CD4-positive, alpha-beta T cell treated with Interleukin-6 at 100 ng/mL for 8 hours (primary cell): ENCODE data around the gene NEGR1.

Experiments
- DNase-seq: peaks from one replicate; pipeline ENCODE4 v3.0.0-alpha.2; 2020; ENCODE audit warnings: mixed read lengths, low spot score

NEGR1 gene

GRCh38 chr1:71625004-71625403 is 657.3 kb downstream of the NEGR1 start:
- DNase-seq, result no peak

GRCh38 chr1:71623888-71624287 is 658.5 kb downstream of the NEGR1 start:
- DNase-seq, result no peak

GRCh38 chr1:71621785-71622184 is 660.6 kb downstream of the NEGR1 start:
- DNase-seq, result no peak

- no peak for DNase-seq
Observed at GRCh38 chr1:71618766-71619530, 663.4 kb downstream of the NEGR1 start.

GRCh38 chr1:71618191-71618590 is 664.1 kb downstream of the NEGR1 start:
- no peak for DNase-seq

- no peak for DNase-seq
Observed at GRCh38 chr1:71610476-71610875, 671.9 kb downstream of the NEGR1 start.

- no peak for DNase-seq
Observed at GRCh38 chr1:71603044-71603776, 679.1 kb downstream of the NEGR1 start.

GRCh38 chr1:71600023-71600422 is 682.3 kb downstream of the NEGR1 start:
- DNase-seq, result no peak

- no peak for DNase-seq
Observed at GRCh38 chr1:71599306-71599705, 683.0 kb downstream of the NEGR1 start.

GRCh38 chr1:71593523-71593922 is 688.8 kb downstream of the NEGR1 start:
- no peak for DNase-seq

GRCh38 chr1:71592646-71593274 is 689.6 kb downstream of the NEGR1 start:
- no peak for DNase-seq

- DNase-seq, result no peak
Observed at GRCh38 chr1:71589005-71589404, 693.3 kb downstream of the NEGR1 start.

GRCh38 chr1:71587961-71588360 is 694.4 kb downstream of the NEGR1 start:
- DNase-seq, result no peak

GRCh38 chr1:71586030-71586429 is 696.3 kb downstream of the NEGR1 start:
- no peak for DNase-seq

- no peak for DNase-seq
Observed at GRCh38 chr1:71583756-71584155, 698.6 kb downstream of the NEGR1 start.

GRCh38 chr1:71582673-71583072 is 699.7 kb downstream of the NEGR1 start:
- no peak for DNase-seq

GRCh38 chr1:71577451-71578131 is 704.7 kb downstream of the NEGR1 start:
- DNase-seq, result no peak

GRCh38 chr1:71572038-71572437 is 710.3 kb downstream of the NEGR1 start:
- no peak for DNase-seq

- DNase-seq, result no peak
Observed at GRCh38 chr1:71566413-71566812, 715.9 kb downstream of the NEGR1 start.

GRCh38 chr1:71565831-71566230 is 716.5 kb downstream of the NEGR1 start:
- no peak for DNase-seq

GRCh38 chr1:71565262-71565661 is 717.1 kb downstream of the NEGR1 start:
- no peak for DNase-seq

- DNase-seq, result no peak
Observed at GRCh38 chr1:71562298-71562697, 720.0 kb downstream of the NEGR1 start.

- no peak for DNase-seq
Observed at GRCh38 chr1:71561729-71562128, 720.6 kb downstream of the NEGR1 start.
